Measurements from ENCODE around the gene RCOR1. TPM values are rescaled to one million over a fixed set of nuclear protein-coding genes. Genes with fewer than 3 reads are reported as not detected.

RCOR1 gene
- total RNA-seq, 2 donors from 2014 or later, result 8.4 to 8.7 TPM

DNA sequence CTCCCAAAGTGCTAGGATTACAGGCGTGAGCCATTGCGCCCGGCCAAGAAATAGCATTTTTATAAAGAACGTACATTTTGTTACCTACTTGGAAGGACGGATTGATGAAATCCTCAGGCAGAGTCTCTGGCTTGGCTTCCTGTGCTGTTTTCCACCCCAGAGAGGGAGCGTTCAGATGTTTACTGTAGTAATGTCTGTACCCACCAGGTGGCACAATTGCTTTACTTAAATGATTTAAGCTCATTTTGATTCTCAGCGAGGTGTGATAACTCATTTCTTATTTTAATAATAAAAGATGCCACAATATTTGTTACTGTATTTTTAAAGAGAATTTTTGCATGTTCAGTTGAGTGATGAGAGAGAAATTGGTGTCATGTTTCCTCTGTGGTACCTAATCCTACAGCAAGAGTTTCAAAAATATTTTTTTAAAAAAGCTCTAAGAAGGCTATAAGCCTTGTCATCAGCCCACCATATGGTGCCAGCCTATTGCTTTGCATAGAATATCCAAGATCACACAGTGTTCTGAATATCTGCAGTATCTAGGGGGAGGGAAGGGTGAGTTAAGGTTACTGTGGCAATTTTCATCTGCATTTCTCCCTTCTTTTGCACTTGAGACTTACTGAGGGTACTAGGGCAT, 102.2 kb downstream of the RCOR1 start:
- Histone ChIP-seq H3K4me1 (peaks cover 0 to 25% of the 10 kb centered on the region in 2 donors), H3K4me3 (no peak overlapping the region), H3K36me3 (no peaks in the 10 kb centered on the region), H3K27me3 (no peaks in the 10 kb centered on the region), H3K9me3 (no peaks in the 10 kb centered on the region), H3K27ac (no peak overlapping the region)
- TF ChIP-seq, protein P1, sequence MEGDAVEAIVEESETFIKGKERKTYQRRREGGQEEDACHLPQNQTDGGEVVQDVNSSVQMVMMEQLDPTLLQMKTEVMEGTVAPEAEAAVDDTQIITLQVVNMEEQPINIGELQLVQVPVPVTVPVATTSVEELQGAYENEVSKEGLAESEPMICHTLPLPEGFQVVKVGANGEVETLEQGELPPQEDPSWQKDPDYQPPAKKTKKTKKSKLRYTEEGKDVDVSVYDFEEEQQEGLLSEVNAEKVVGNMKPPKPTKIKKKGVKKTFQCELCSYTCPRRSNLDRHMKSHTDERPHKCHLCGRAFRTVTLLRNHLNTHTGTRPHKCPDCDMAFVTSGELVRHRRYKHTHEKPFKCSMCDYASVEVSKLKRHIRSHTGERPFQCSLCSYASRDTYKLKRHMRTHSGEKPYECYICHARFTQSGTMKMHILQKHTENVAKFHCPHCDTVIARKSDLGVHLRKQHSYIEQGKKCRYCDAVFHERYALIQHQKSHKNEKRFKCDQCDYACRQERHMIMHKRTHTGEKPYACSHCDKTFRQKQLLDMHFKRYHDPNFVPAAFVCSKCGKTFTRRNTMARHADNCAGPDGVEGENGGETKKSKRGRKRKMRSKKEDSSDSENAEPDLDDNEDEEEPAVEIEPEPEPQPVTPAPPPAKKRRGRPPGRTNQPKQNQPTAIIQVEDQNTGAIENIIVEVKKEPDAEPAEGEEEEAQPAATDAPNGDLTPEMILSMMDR (IDR thresholded peaks at IDR 0.05), result peak; percentile 40 to 79
- DNase-seq (ENCODE audit: low spot score), result peak; percentile 70

DNA sequence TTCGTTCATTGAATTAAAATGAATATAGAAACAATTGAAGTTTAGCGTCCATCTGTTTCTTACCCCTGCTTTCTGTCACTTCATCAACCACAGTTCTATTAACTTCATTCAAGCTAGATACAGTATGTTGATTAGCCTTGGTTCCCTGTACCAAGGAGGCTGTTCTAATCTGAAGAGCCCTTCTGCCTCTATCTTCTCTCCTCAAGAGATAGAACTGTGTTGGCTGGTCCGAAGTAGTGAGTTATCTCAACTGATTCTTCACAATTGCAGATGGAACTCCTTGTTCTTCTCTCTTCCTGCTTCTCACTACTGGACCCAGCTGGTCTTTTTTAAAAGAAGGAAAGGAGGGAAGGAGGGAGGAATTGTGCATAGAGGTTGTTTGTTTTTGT, 102.7 kb downstream of the RCOR1 start:
- Histone ChIP-seq H3K4me3 (no peak overlapping the region), H3K4me1 (peaks cover 0 to 25% of the 10 kb centered on the region in 2 donors), H3K27ac (no peak overlapping the region), H3K36me3 (no peaks in the 10 kb centered on the region), H3K9me3 (no peaks in the 10 kb centered on the region), H3K27me3 (no peaks in the 10 kb centered on the region)
- TF ChIP-seq, protein P1 (IDR thresholded peaks at IDR 0.05), result no peak
- DNase-seq (ENCODE audit: low spot score), result no peak

DNA sequence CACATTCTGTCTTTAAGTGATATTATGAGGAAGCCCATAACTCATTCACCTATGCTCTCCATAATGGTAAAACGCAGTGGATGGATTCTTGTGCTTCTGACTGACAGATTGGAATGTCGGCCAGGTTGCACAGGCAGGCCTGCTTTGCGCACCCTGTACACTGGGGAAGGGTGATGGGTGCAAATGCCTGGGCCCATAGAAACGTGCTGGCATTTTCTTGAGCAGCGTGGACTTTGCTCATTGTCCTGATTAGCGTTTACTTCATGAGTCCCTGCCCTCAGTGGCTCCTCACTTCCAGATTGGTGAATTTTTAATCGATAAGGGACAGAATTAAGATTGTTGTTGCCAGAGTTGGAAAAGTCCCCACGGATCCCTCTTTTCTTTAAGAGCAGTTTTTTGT, 103.9 kb downstream of the RCOR1 start:
- Histone ChIP-seq H3K36me3 (no peaks in the 10 kb centered on the region), H3K9me3 (no peaks in the 10 kb centered on the region), H3K27me3 (no peaks in the 10 kb centered on the region), H3K4me1 (peaks cover 0 to 25% of the 10 kb centered on the region in 2 donors), H3K27ac (no peak overlapping the region), H3K4me3 (no peak overlapping the region)
- no peak for DNase-seq (ENCODE audit: low spot score)
- TF ChIP-seq, protein P1 (IDR thresholded peaks at IDR 0.05), result no peak

DNA sequence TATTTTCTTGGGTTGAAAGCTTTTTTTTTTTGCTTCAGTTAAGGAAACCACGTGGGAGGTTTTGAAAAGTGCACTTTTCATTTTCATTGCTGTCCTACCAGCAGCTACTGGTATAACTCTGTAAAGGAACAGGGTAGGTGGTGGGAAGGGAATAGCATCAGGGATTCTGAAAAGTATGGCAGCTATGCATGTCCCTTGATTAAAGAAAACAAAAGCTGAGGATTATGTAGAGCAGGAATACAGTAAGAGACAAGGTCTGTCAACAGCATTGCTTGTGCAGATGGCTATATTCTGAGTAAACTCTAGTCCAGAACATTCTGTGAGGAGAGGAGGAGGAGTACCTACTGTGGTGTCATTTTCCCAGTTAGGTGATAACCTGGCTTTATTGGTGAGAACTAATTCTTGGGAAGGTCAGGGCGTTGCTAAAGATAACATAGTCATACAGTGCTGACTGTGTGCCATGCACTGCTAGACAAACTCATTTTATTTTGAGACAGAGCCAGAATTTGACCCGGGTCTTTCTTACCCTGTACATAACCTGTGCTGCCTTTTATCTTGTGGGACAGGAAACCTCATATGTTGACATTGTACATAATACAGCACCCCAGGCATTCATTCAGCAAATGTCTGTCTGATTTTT, 104.5 kb downstream of the RCOR1 start:
- TF ChIP-seq, protein P1 (IDR thresholded peaks at IDR 0.05), result no peak
- peaks cover 0 to 25% of the 10 kb centered on the region in 2 donors for H3K4me1 ChIP-seq

DNA sequence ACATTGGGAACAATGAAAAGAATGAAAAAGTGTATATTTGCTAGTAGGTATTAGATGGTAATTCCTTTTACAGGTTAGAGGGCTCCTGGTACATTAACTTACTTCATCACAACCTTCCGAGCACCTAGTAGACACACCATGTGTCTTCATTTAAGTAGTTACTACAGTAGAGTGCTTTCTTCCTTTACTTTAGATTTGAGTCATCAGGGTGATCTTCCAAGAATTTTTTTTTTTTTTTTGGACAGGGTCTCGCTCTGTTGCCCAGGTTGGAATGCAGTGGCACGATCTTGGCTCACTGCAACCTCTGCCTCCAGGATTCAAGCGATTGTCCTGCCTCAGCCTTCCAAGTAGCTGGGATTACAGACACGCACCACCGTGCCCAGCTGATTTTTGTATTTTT, 105.1 kb downstream of the RCOR1 start:
- TF ChIP-seq, protein P1 (IDR thresholded peaks at IDR 0.05), result no peak
- Histone ChIP-seq H3K36me3 (no peaks in the 10 kb centered on the region), H3K4me1 (peaks cover 0 to 25% of the 10 kb centered on the region in 2 donors), H3K27me3 (no peaks in the 10 kb centered on the region), H3K27ac (no peak overlapping the region), H3K9me3 (no peaks in the 10 kb centered on the region), H3K4me3 (no peak overlapping the region)
- DNase-seq (ENCODE audit: low spot score), result no peak

More for the DNA sequence above, 104.5 kb downstream of the RCOR1 start:
- H3K27ac ChIP-seq, result no peak overlapping the region
- no peak overlapping the region for H3K4me3 ChIP-seq
- H3K27me3 ChIP-seq, result no peaks in the 10 kb centered on the region
- H3K9me3 ChIP-seq, result no peaks in the 10 kb centered on the region
- DNase-seq (ENCODE audit: low spot score), result no peak
- no peaks in the 10 kb centered on the region for H3K36me3 ChIP-seq

Measured in right atrium auricular region (tissue), 2 donors.